Right lobe of liver (tissue), 4 donors: ENCODE measurements around the gene IREB2.

Experiments used
- CTCF ChIP-seq, 4 donors: fragments of 200-600 bp in 3 of 4; fragments of 450-650 bp in 1 of 4; IDR thresholded peaks; one replicate each; pipeline versions ENCODE4 v1.5.1 to v1.8.0; 2016 to 2022; ENCODE audit warnings: antibody characterized with exemption in 4 of 4, mild to moderate bottlenecking in 2 of 4
- POLR2A ChIP-seq: fragments of 450-650 bp; IDR thresholded peaks from one replicate; pipeline ENCODE4 v1.6.1; 2017; ENCODE audit warnings: antibody characterized with exemption, mild to moderate bottlenecking
- donor health status: DM: no; HTN: no; CAD: no.
- donor health status: DM: no; HTN: no; CAD: no.
- donor health status: DM: no; HTN: yes; CAD: no.

- TF ChIP-seq POLR2A (no peak), CTCF (IDR thresholded peaks at IDR 0.05) (peak; percentile 57 to 78 (median 69))
Observed at GRCh38 chr15:78396976-78397375, 41.0 kb upstream of the IREB2 start.
